Renal cortical epithelial cell (primary cell): ENCODE data around the gene CCT3. TPM values are rescaled to one million over a fixed set of nuclear protein-coding genes. Genes with fewer than 3 reads are reported as not detected.

Source experiments
- DNase-seq: peaks from one replicate; pipeline ENCODE4 v3.0.0-alpha.2; 2011; ENCODE audit warnings: low read depth
- total RNA-seq: library from RNA; depleted of rRNA; stranded (reverse); fragments of >200 nt; gene quantifications from 2 replicates; pipeline ENCODE4 v1.2.3, GENCODE V29; 2014

CCT3 gene
- total RNA-seq, 1 donor from 2014 or later = 499 TPM

GRCh38 chr1:156282479-156283222 lies 55.4 kb downstream of the CCT3 start, which contains the start of gene SMG5:
TSS of gene SMG5 (minus strand) at chr1:156282825. CDS start at chr1:156282680, 145 bp downstream.
- DNase-seq = peak; percentile 98

- peak; percentile 76 for DNase-seq
These were observed 56.2 kb downstream of the CCT3 start for GRCh38 chr1:156281693-156282478.

- DNase-seq = peak; percentile 7
These were observed 56.8 kb downstream of the CCT3 start for GRCh38 chr1:156281281-156281680.

GRCh38 chr1:156279837-156280236 lies 58.3 kb downstream of the CCT3 start:
- no peak for DNase-seq

- peak; percentile 14 for DNase-seq
These were observed 61.1 kb downstream of the CCT3 start for GRCh38 chr1:156276966-156277381.

- no peak for DNase-seq
These were observed 61.6 kb downstream of the CCT3 start for GRCh38 chr1:156276532-156276931.

- no peak for DNase-seq
These were observed 67.8 kb downstream of the CCT3 start for GRCh38 chr1:156270314-156270713.

- no peak for DNase-seq
These were observed 69.8 kb downstream of the CCT3 start for GRCh38 chr1:156268336-156268735.

GRCh38 chr1:156266051-156266450 lies 72.0 kb downstream of the CCT3 start:
- no peak for DNase-seq

- no peak for DNase-seq
These were observed 74.8 kb downstream of the CCT3 start for GRCh38 chr1:156263288-156263655.

- peak; percentile 9 for DNase-seq
These were observed 75.4 kb downstream of the CCT3 start for GRCh38 chr1:156262461-156263287.

- no peak for DNase-seq
These were observed 77.2 kb downstream of the CCT3 start for GRCh38 chr1:156260896-156261295.

GRCh38 chr1:156259805-156260204 lies 78.3 kb downstream of the CCT3 start:
- DNase-seq = no peak

Other genes starting within 250 kb of the CCT3 start
- 420 and 617 TPM in 2 replicates for gene LMNA, start 223.6 kb downstream of the CCT3 start, total RNA-seq
- gene SEMA4A, start 184.7 kb downstream of the CCT3 start, total RNA-seq = 0.69 and 7.4 TPM in 2 replicates
- gene SLC25A44, start 144.2 kb downstream of the CCT3 start, total RNA-seq = 5.9 and 17.4 TPM in 2 replicates
- 47.1 and 65.8 TPM in 2 replicates for gene PMF1, start 125.3 kb downstream of the CCT3 start, total RNA-seq
- 0.15 TPM in 1 of 2 replicates, not detected in the other for gene BGLAP, start 96.1 kb downstream of the CCT3 start, total RNA-seq
- gene PAQR6, start 90.2 kb downstream of the CCT3 start, total RNA-seq = 0.80 TPM in 1 of 2 replicates, not detected in the other
- 58.5 and 92.8 TPM in 2 replicates for gene SMG5, start 55.5 kb downstream of the CCT3 start, total RNA-seq
- gene TMEM79, start 54.0 kb downstream of the CCT3 start, total RNA-seq = 0.52 and 1.6 TPM in 2 replicates
- 23.7 and 37.2 TPM in 2 replicates for gene GLMP, start 42.6 kb downstream of the CCT3 start, total RNA-seq
- gene VHLL, start 39.0 kb downstream of the CCT3 start, total RNA-seq = not detected in 2 replicates
- gene TSACC, start 234 bp upstream of the CCT3 start, total RNA-seq = not detected in 2 replicates
- gene RHBG, start 30.9 kb upstream of the CCT3 start, total RNA-seq = 0.55 TPM in 1 of 2 replicates, not detected in the other
- gene MEF2D, start 162.5 kb upstream of the CCT3 start, total RNA-seq = 3.8 and 10.0 TPM in 2 replicates
- gene IQGAP3, start 234.3 kb upstream of the CCT3 start, total RNA-seq = 1.5 and 14.6 TPM in 2 replicates
- gene TTC24, start 241.4 kb upstream of the CCT3 start, total RNA-seq = not detected in 2 replicates